Breast epithelium (tissue), 3 donors: ENCODE measurements around the gene TMEM131.

ENCODE experiments used
- CTCF ChIP-seq, 3 donors: fragments of 450-650 bp; IDR thresholded peaks; one replicate each; pipeline ENCODE4 v1.5.1; 2016 to 2017; ENCODE audit warnings: antibody characterized with exemption in 3 of 3, mild to moderate bottlenecking in 3 of 3, moderate library complexity in 3 of 3
- POLR2A ChIP-seq: fragments of 450-650 bp; IDR thresholded peaks from one replicate; pipeline ENCODE4 v1.6.1; 2016; ENCODE audit warnings: antibody characterized with exemption, mild to moderate bottlenecking, moderate library complexity
- POLR2AphosphoS5 ChIP-seq, 3 donors: sonication (generic); formaldehyde crosslinking; IDR thresholded peaks; one replicate each; pipeline ENCODE4 v1.6.1; 2017; ENCODE audit warnings: antibody characterized with exemption in 3 of 3

- TF ChIP-seq CTCF (IDR thresholded peaks at IDR 0.05) (no peak), POLR2A (no peak), POLR2AphosphoS5 (IDR thresholded peaks at IDR 0.05) (no peak)
Observed at GRCh38 chr2:97951155-97951680, 44.5 kb downstream of the TMEM131 start.
